SK-MEL-5 (cell line): ENCODE results near the gene SLCO4A1. TPM values are rescaled to one million over a fixed set of nuclear protein-coding genes. Genes with fewer than 3 reads are reported as not detected.
"Not testable (repeated sequence)": the region's sequence is repeated elsewhere in the genome, so short reads cannot be mapped to it uniquely, and the experiment has no call there.

Source experiments
- DNase-seq: peaks from one replicate; pipeline ENCODE4 v3.0.0-alpha.2; 2016; ENCODE audit warnings: low read depth, low spot score
- in situ Hi-C: cut with HindIII; loops from 2 replicates; pipeline ENCODE4 v1.10.0; 2016; ENCODE audit warnings: low sequenced_read_pairs, high pct_unique_total_duplicates, low pct_unique_long_range_greater_than_20kb
- total RNA-seq: library from RNA; depleted of rRNA; stranded (reverse); fragments of >200 nt; shearing (Covaris generic); gene quantifications from 2 replicates; pipeline ENCODE4 v1.2.3, GENCODE V29; 2014

SLCO4A1 gene
- total RNA-seq, 1 experiment from 2014 or later: 53.5 TPM

GRCh38 chr20:62683660-62684322 lies 41.5 kb downstream of the SLCO4A1 start:
- in situ Hi-C loops, DNase-seq: not testable (repeated sequence)

- no peak for DNase-seq
- in situ Hi-C loops: no loop called here
Observed at GRCh38 chr20:62684981-62685380, 42.7 kb downstream of the SLCO4A1 start.

- DNase-seq: no peak
- in situ Hi-C loops: no loop called here
Observed at GRCh38 chr20:62685781-62686555, 43.7 kb downstream of the SLCO4A1 start.

- in situ Hi-C loops: no loop called here
- no peak for DNase-seq
Observed at GRCh38 chr20:62686869-62687830, 44.8 kb downstream of the SLCO4A1 start.

GRCh38 chr20:62688083-62688482 lies 45.8 kb downstream of the SLCO4A1 start:
- in situ Hi-C loops: no loop called here
- no peak for DNase-seq

GRCh38 chr20:62688855-62689460 lies 46.7 kb downstream of the SLCO4A1 start:
- in situ Hi-C loops: no loop called here

GRCh38 chr20:62689861-62690260 lies 47.6 kb downstream of the SLCO4A1 start:
- in situ Hi-C loops: no loop called here
- no peak for DNase-seq

More at GRCh38 chr20:62688855-62689460, 46.7 kb downstream of the SLCO4A1 start:
- no peak for DNase-seq

- DNase-seq: no peak
- in situ Hi-C loops: no loop called here
Observed at GRCh38 chr20:62690261-62690820, 48.0 kb downstream of the SLCO4A1 start.

GRCh38 chr20:62691487-62691886 lies 49.2 kb downstream of the SLCO4A1 start:
- DNase-seq: no peak
- in situ Hi-C loops: no loop called here

- DNase-seq: no peak
- in situ Hi-C loops: no loop called here
Observed at GRCh38 chr20:62692176-62692575, 49.9 kb downstream of the SLCO4A1 start.

- in situ Hi-C loops: no loop called here
- no peak for DNase-seq
Observed at GRCh38 chr20:62692801-62693523, 50.7 kb downstream of the SLCO4A1 start.

GRCh38 chr20:62693524-62693922 lies 51.2 kb downstream of the SLCO4A1 start:
- no peak for DNase-seq
- in situ Hi-C loops: no loop called here

GRCh38 chr20:62694106-62694505 lies 51.8 kb downstream of the SLCO4A1 start:
- in situ Hi-C loops: no loop called here
- no peak for DNase-seq

GRCh38 chr20:62694868-62695267 lies 52.6 kb downstream of the SLCO4A1 start:
- in situ Hi-C loops: no loop called here

GRCh38 chr20:62695448-62696414 lies 53.4 kb downstream of the SLCO4A1 start:
- no peak for DNase-seq
- in situ Hi-C loops: no loop called here

More at GRCh38 chr20:62694868-62695267, 52.6 kb downstream of the SLCO4A1 start:
- DNase-seq: no peak
